Loucy (cell line): ENCODE measurements around the gene CASP12.

Experiments
- H2AFZ ChIP-seq: fragments of 200-600 bp; sonication (generic); 2 replicates; pipeline ENCODE4 v1.6.0; 2016; ENCODE audit warnings: antibody characterized with exemption, mild to moderate bottlenecking, low read length, moderate library complexity
- H3F3A ChIP-seq: fragments of 200-600 bp; 2 replicates; pipeline ENCODE4 v1.6.0; 2016; ENCODE audit warnings: antibody characterized with exemption, low read depth, mild to moderate bottlenecking
- H3K27me3 ChIP-seq: fragments of 200-600 bp; sonication (generic); 2 replicates; pipeline ENCODE4 v1.6.1; 2014; ENCODE audit warnings: low read length, mild to moderate bottlenecking; ENCODE audit not compliant: insufficient read depth, poor library complexity, severe bottlenecking
- H3K36me3 ChIP-seq: fragments of 200-600 bp; sonication (generic); 2 replicates; pipeline ENCODE4 v1.6.1; 2016; ENCODE audit warnings: low read length; ENCODE audit not compliant: insufficient read depth
- H3K4me1 ChIP-seq: fragments of 200-600 bp; sonication (generic); 2 replicates; pipeline ENCODE4 v1.5.1; 2014; ENCODE audit warnings: low read length, mild to moderate bottlenecking; ENCODE audit not compliant: insufficient read depth, poor library complexity, severe bottlenecking
- H3K4me2 ChIP-seq: fragments of 200-600 bp; sonication (generic); 2 replicates; pipeline ENCODE4 v1.6.0; 2014; ENCODE audit warnings: antibody characterized with exemption, low read length, low read depth, mild to moderate bottlenecking; ENCODE audit not compliant: poor library complexity, severe bottlenecking
- H3K4me3 ChIP-seq: fragments of 200-600 bp; sonication (generic); 2 replicates; pipeline ENCODE4 v1.5.1; 2014; ENCODE audit warnings: low read length, mild to moderate bottlenecking, mixed read lengths; ENCODE audit not compliant: poor library complexity, severe bottlenecking
- H3K79me2 ChIP-seq: fragments of 200-600 bp; sonication (generic); 2 replicates; pipeline ENCODE4 v1.6.1; 2014; ENCODE audit warnings: low read length; ENCODE audit not compliant: insufficient read depth
- H3K9ac ChIP-seq: fragments of 200-600 bp; sonication (generic); 2 replicates; pipeline ENCODE4 v1.6.0; 2014; ENCODE audit warnings: mild to moderate bottlenecking, low read depth, low read length, moderate library complexity; ENCODE audit not compliant: poor library complexity, severe bottlenecking
- H3K9me2 ChIP-seq: fragments of 200-600 bp; sonication (generic); replicated peaks from 2 replicates; pipeline ENCODE4 v1.6.1; 2016; ENCODE audit warnings: low read depth, low read length, mixed read lengths
- H3K9me3 ChIP-seq: fragments of 200-600 bp; sonication (generic); 2 replicates; pipeline ENCODE4 v1.6.1; 2014; ENCODE audit warnings: mild to moderate bottlenecking, antibody characterized with exemption, low read length, low read depth; ENCODE audit not compliant: insufficient read depth
- H4K20me1 ChIP-seq: fragments of 200-600 bp; sonication (generic); 2 replicates; pipeline ENCODE4 v1.6.0; 2014; ENCODE audit warnings: antibody characterized with exemption, low read length, mild to moderate bottlenecking; ENCODE audit not compliant: insufficient read depth, poor library complexity, severe bottlenecking
- EZH2phosphoT487 ChIP-seq: fragments of 200-600 bp; IDR thresholded peaks from 2 replicates; pipeline ENCODE4 v1.6.1; 2018; ENCODE audit warnings: antibody characterized with exemption, mild to moderate bottlenecking, moderate library complexity, borderline replicate concordance
- TF ChIP-seq, protein P1 (sequence below): fragments of 200-600 bp; sonication (generic); conservative IDR thresholded peaks from 2 replicates; pipeline ENCODE4 v1.5.1; 2014; ENCODE audit warnings: mild to moderate bottlenecking, antibody characterized with exemption, low read length

The CASP12 gene

GRCh38 chr11:104876861-104877431, 21.3 kb downstream of the CASP12 start:
- no peaks in the 10 kb centered on the region for H3K79me2 ChIP-seq
- no peaks in the 10 kb centered on the region for H3K27me3 ChIP-seq
- no peaks in the 10 kb centered on the region for H3F3A ChIP-seq
- no peaks in the 10 kb centered on the region for H4K20me1 ChIP-seq
- H2AFZ ChIP-seq = no peak overlapping the region
- H3K4me1 ChIP-seq = no peaks in the 10 kb centered on the region
- H3K9ac ChIP-seq = no peak overlapping the region
- H3K4me2 ChIP-seq = no peak overlapping the region
- H3K4me3 ChIP-seq = no peak overlapping the region
- H3K9me2 ChIP-seq = no peaks in the 10 kb centered on the region
- no peaks in the 10 kb centered on the region for H3K9me3 ChIP-seq
- TF ChIP-seq, protein P1, sequence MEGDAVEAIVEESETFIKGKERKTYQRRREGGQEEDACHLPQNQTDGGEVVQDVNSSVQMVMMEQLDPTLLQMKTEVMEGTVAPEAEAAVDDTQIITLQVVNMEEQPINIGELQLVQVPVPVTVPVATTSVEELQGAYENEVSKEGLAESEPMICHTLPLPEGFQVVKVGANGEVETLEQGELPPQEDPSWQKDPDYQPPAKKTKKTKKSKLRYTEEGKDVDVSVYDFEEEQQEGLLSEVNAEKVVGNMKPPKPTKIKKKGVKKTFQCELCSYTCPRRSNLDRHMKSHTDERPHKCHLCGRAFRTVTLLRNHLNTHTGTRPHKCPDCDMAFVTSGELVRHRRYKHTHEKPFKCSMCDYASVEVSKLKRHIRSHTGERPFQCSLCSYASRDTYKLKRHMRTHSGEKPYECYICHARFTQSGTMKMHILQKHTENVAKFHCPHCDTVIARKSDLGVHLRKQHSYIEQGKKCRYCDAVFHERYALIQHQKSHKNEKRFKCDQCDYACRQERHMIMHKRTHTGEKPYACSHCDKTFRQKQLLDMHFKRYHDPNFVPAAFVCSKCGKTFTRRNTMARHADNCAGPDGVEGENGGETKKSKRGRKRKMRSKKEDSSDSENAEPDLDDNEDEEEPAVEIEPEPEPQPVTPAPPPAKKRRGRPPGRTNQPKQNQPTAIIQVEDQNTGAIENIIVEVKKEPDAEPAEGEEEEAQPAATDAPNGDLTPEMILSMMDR = no peak
- no peak for TF ChIP-seq EZH2phosphoT487
- H3K36me3 ChIP-seq = no peaks in the 10 kb centered on the region

- TF ChIP-seq EZH2phosphoT487 = no peak
- TF ChIP-seq, protein P1 = no peak
Observed at GRCh38 chr11:104876324-104876723, 21.9 kb downstream of the CASP12 start.

DNA sequence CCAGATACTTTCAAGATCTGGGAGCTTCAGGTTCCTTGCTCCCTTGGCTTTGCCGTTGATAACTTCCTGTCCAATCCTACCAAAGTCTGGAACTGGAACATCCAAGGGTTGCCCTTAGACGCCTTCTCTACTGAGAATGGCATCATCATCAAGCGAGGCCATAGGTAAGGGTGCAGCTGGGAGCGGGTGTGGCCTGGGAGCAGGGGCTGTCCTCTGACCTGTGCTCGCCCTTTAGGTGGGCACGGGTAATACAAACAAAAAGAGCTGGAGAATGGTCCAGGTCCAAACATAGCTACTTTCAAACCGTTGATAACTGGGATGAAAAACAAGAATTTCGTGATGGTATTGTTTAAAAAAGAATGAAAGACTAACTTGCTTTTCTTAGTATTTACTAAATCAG, 25.0 kb downstream of the CASP12 start:
- no peak overlapping the region for H3K4me2 ChIP-seq

More at GRCh38 chr11:104876324-104876723, 21.9 kb downstream of the CASP12 start:
- Histone ChIP-seq H3K4me2 (no peak overlapping the region), H3K27me3 (no peaks in the 10 kb centered on the region), H4K20me1 (no peaks in the 10 kb centered on the region), H3K4me3 (no peak overlapping the region), H2AFZ (no peak overlapping the region), H3K79me2 (no peaks in the 10 kb centered on the region), H3K9me3 (no peaks in the 10 kb centered on the region), H3K36me3 (no peaks in the 10 kb centered on the region), H3F3A (no peaks in the 10 kb centered on the region), H3K4me1 (no peaks in the 10 kb centered on the region), H3K9me2 (no peaks in the 10 kb centered on the region), H3K9ac (no peak overlapping the region)

More for the DNA sequence above, 25.0 kb downstream of the CASP12 start:
- H3K9me3 ChIP-seq = no peaks in the 10 kb centered on the region
- H3K9ac ChIP-seq = no peak overlapping the region
- no peak overlapping the region for H3K4me3 ChIP-seq
- H3K4me1 ChIP-seq = no peaks in the 10 kb centered on the region
- no peaks in the 10 kb centered on the region for H3K27me3 ChIP-seq
- no peak for TF ChIP-seq EZH2phosphoT487
- TF ChIP-seq, protein P1 = peak; percentile 34
- no peaks in the 10 kb centered on the region for H3K36me3 ChIP-seq
- no peaks in the 10 kb centered on the region for H3K79me2 ChIP-seq
- no peaks in the 10 kb centered on the region for H3F3A ChIP-seq
- H4K20me1 ChIP-seq = no peaks in the 10 kb centered on the region
- no peak overlapping the region for H2AFZ ChIP-seq
- no peaks in the 10 kb centered on the region for H3K9me2 ChIP-seq
